ENCODE results near the gene HTRA2. TPM values are rescaled to one million over a fixed set of nuclear protein-coding genes. Genes with fewer than 3 reads are reported as not detected.

The HTRA2 gene
- total and polyA plus RNA-seq, 4 donors = 13.3 to 81.8 (median 18.5) TPM

GRCh38 chr2:74481961-74482800, 47.6 kb upstream of the HTRA2 start:
- DNase-seq (ENCODE audit: low spot score) = no peak
- H3K9ac ChIP-seq (ENCODE audit: low read depth in 1 of 2, low read length in 2 of 2) = peak overlapping the region; percentile 25 to 44
- peak overlapping the region; percentile 82 to 84 for H3K27ac ChIP-seq (ENCODE audit: low read depth in 1 of 2, low read length in 2 of 2)
- H3K36me3 ChIP-seq (ENCODE audit: control insufficient read depth in 4 of 4, insufficient read depth in 3 of 4, low read depth in 1 of 4, low read length in 3 of 4) = peaks cover 0 to 7% (median 0%) of the 10 kb centered on the region in 4 donors
- WGBS = 1% methylated on average over 80 of the region's 80 CpGs
- peaks cover 11 to 46% (median 37%) of the 10 kb centered on the region in 4 donors for H3K4me1 ChIP-seq (ENCODE audit: control insufficient read depth in 4 of 4, insufficient read depth in 4 of 4, low read length in 3 of 4)
- H3K9me3 ChIP-seq (ENCODE audit: control insufficient read depth in 4 of 4, low read length in 3 of 4) = no peaks in the 10 kb centered on the region
- no peaks in the 10 kb centered on the region for H3K27me3 ChIP-seq (ENCODE audit: control insufficient read depth in 4 of 4, insufficient read depth in 4 of 4, low read length in 3 of 4)
- TF ChIP-seq YY1 (IDR thresholded peaks at IDR 0.05) (no peak), CTCF (IDR thresholded peaks at IDR 0.05; ENCODE audit: low read depth, low read length, missing input control) (no peak), ZBTB33 (IDR thresholded peaks at IDR 0.05) (no peak), NR2F2 (IDR thresholded peaks at IDR 0.05) (no peak), FOXA2 (IDR thresholded peaks at IDR 0.05) (no peak), TAF1 (conservative IDR thresholded peaks at IDR 0.05) (no peak), REST (IDR thresholded peaks at IDR 0.05) (no peak), MAX (IDR thresholded peaks at IDR 0.05) (no peak), EGR1 (IDR thresholded peaks at IDR 0.05; ENCODE audit: low read depth in 2 of 2) (no peak), JUND (IDR thresholded peaks at IDR 0.05) (no peak), RAD21 (IDR thresholded peaks at IDR 0.05) (no peak), SP1 (IDR thresholded peaks at IDR 0.05) (no peak), ATF3 (IDR thresholded peaks at IDR 0.05) (no peak)
- peak overlapping the region; percentile 67 to 95 (median 94) for H3K4me3 ChIP-seq (ENCODE audit: low read depth in 1 of 3, low read length in 3 of 3)

Measured in liver (tissue), 9 donors.